GM12892 (cell line): ENCODE measurements around the gene SIRT1.

Experiments used
- POLR2AphosphoS5 ChIP-seq: IDR thresholded peaks from 2 replicates; pipeline ENCODE4 v1.6.1; 2011; ENCODE audit warnings: low read depth, low read length, control low read depth
- TAF1 ChIP-seq: IDR thresholded peaks from 2 replicates; pipeline ENCODE4 v1.6.1; 2011; ENCODE audit warnings: low read depth, mild to moderate bottlenecking, control low read depth, low read length, borderline replicate concordance

GRCh38 chr10:67965456-67965855 is 81.0 kb downstream of the SIRT1 start:
- TF ChIP-seq POLR2AphosphoS5 = no peak
- TF ChIP-seq TAF1 = no peak
